ENCODE data around the gene DDN. TPM values are rescaled to one million over a fixed set of nuclear protein-coding genes. Genes with fewer than 3 reads are reported as not detected.

Gene DDN
- total and polyA plus RNA-seq, 2 donors, result 0.09 to 0.18 TPM

DNA sequence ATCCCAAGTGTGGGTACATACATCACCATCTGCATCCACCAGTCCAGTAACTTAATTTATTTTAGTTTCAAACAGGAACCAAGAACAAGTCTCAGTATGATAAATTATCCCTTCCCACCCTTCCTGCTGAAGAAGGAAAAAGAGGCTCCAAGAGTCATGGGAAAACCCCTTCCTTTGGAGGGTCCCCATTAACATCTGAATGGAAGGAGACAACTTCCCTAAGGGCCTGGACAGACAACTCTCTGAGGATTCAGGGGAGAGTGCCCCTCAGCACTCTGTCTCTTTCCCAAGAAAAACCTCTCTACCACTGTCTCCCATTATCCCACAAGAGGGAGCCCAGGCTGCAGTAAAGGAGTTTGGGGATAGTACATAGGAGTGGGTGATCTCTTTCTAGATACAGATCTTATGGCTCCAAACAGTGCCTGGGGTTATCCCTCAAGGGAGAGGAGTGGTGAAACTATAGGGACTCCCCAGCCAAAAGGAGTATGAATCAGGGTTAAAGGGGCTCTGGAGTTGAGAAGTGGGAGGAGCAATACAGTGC, 33.8 kb downstream of the DDN start:
- Histone ChIP-seq H3K27me3 (ENCODE audit: control insufficient read depth in 2 of 2, insufficient read depth in 1 of 2, low read length in 1 of 2) (peaks cover 24 to 54% of the 10 kb centered on the region in 2 donors), H3K4me1 (ENCODE audit: control insufficient read depth in 2 of 2, insufficient read depth in 2 of 2, low read length in 2 of 2) (peaks cover 12 to 15% of the 10 kb centered on the region in 2 donors), H3K4me3 (ENCODE audit: low read length in 2 of 2) (no peak overlapping the region), H3K27ac (ENCODE audit: low read depth in 1 of 2, low read length in 1 of 2) (no peak overlapping the region), H3K36me3 (ENCODE audit: control insufficient read depth in 2 of 2, insufficient read depth in 2 of 2, low read length in 1 of 2) (no peaks in the 10 kb centered on the region), H3K9me3 (ENCODE audit: control insufficient read depth in 2 of 2, insufficient read depth in 1 of 2, low read length in 1 of 2) (peaks cover 0 to 10% of the 10 kb centered on the region in 2 donors)
- no peak for DNase-seq (ENCODE audit: low read depth in 6 of 9, low spot score in 9 of 9)

- DNase-seq (ENCODE audit: low read depth in 6 of 9, low spot score in 9 of 9), result no peak
- H3K36me3 ChIP-seq (ENCODE audit: control insufficient read depth in 2 of 2, insufficient read depth in 2 of 2, low read length in 1 of 2), result no peaks in the 10 kb centered on the region
- H3K9me3 ChIP-seq (ENCODE audit: control insufficient read depth in 2 of 2, insufficient read depth in 1 of 2, low read length in 1 of 2), result no peaks in the 10 kb centered on the region
- H3K27me3 ChIP-seq (ENCODE audit: control insufficient read depth in 2 of 2, insufficient read depth in 1 of 2, low read length in 1 of 2), result peaks cover 10 to 27% of the 10 kb centered on the region in 2 donors
- H3K4me3 ChIP-seq (ENCODE audit: low read length in 2 of 2), result no peak overlapping the region
- H3K4me1 ChIP-seq (ENCODE audit: control insufficient read depth in 2 of 2, insufficient read depth in 2 of 2, low read length in 2 of 2), result peaks cover 4 to 10% of the 10 kb centered on the region in 2 donors
- H3K27ac ChIP-seq (ENCODE audit: low read depth in 1 of 2, low read length in 1 of 2), result no peak overlapping the region
Observed at GRCh38 chr12:48961801-48962200, 37.4 kb downstream of the DDN start.

- no peak overlapping the region for H3K4me3 ChIP-seq (ENCODE audit: low read length in 2 of 2)
- peaks cover 8 to 22% of the 10 kb centered on the region in 2 donors for H3K27me3 ChIP-seq (ENCODE audit: control insufficient read depth in 2 of 2, insufficient read depth in 1 of 2, low read length in 1 of 2)
- H3K4me1 ChIP-seq (ENCODE audit: control insufficient read depth in 2 of 2, insufficient read depth in 2 of 2, low read length in 2 of 2), result peaks cover 6 to 13% of the 10 kb centered on the region in 2 donors
- no peak for DNase-seq (ENCODE audit: low read depth in 6 of 9, low spot score in 9 of 9)
- 83% methylated on average over 4 of the region's 4 CpGs for WGBS
- H3K27ac ChIP-seq (ENCODE audit: low read depth in 1 of 2, low read length in 1 of 2), result no peak overlapping the region
- H3K36me3 ChIP-seq (ENCODE audit: control insufficient read depth in 2 of 2, insufficient read depth in 2 of 2, low read length in 1 of 2), result no peaks in the 10 kb centered on the region
- no peaks in the 10 kb centered on the region for H3K9me3 ChIP-seq (ENCODE audit: control insufficient read depth in 2 of 2, insufficient read depth in 1 of 2, low read length in 1 of 2)
Observed at GRCh38 chr12:48961331-48961730, 37.8 kb downstream of the DDN start.

- no peaks in the 10 kb centered on the region for H3K36me3 ChIP-seq (ENCODE audit: control insufficient read depth in 2 of 2, insufficient read depth in 2 of 2, low read length in 1 of 2)
- no peak for DNase-seq (ENCODE audit: low read depth in 6 of 9, low spot score in 9 of 9)
- whole genome bisulfite sequencing, result 92% methylated on average over 3 of the region's 3 CpGs
- H3K27me3 ChIP-seq (ENCODE audit: control insufficient read depth in 2 of 2, insufficient read depth in 1 of 2, low read length in 1 of 2), result peaks cover 3 to 17% of the 10 kb centered on the region in 2 donors
- peaks cover 11 to 18% of the 10 kb centered on the region in 2 donors for H3K4me1 ChIP-seq (ENCODE audit: control insufficient read depth in 2 of 2, insufficient read depth in 2 of 2, low read length in 2 of 2)
- H3K9me3 ChIP-seq (ENCODE audit: control insufficient read depth in 2 of 2, insufficient read depth in 1 of 2, low read length in 1 of 2), result no peaks in the 10 kb centered on the region
- no peak overlapping the region for H3K4me3 ChIP-seq (ENCODE audit: low read length in 2 of 2)
- H3K27ac ChIP-seq (ENCODE audit: low read depth in 1 of 2, low read length in 1 of 2), result no peak overlapping the region
Observed at GRCh38 chr12:48960834-48961233, 38.3 kb downstream of the DDN start.

DNA sequence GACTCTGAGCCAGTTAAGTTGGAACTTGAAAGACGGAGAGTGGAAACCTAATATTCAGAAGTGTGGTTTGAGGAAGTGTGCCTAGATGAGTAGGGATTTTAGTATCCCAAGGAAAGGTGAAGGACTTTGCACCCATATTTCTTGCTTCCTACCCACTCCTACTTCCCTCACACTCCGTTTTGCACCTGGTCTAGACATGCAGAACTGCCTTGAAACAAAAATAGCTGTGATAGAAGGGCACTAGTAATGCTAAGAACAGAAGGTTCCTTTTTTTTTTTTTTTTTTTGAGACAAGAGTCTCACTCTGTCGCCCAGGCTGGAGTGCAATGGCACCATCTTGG, 41.2 kb downstream of the DDN start:
- H3K27me3 ChIP-seq (ENCODE audit: control insufficient read depth in 2 of 2, insufficient read depth in 1 of 2, low read length in 1 of 2), result peaks cover 0 to 10% of the 10 kb centered on the region in 2 donors
- DNase-seq (ENCODE audit: low read depth in 6 of 9, low spot score in 9 of 9), result no peak
- no peak overlapping the region for H3K27ac ChIP-seq (ENCODE audit: low read depth in 1 of 2, low read length in 1 of 2)
- H3K4me1 ChIP-seq (ENCODE audit: control insufficient read depth in 2 of 2, insufficient read depth in 2 of 2, low read length in 2 of 2), result peaks cover 17 to 25% of the 10 kb centered on the region in 2 donors
- H3K4me3 ChIP-seq (ENCODE audit: low read length in 2 of 2), result peak overlapping the region in 1 of 2 donors; percentile 65
- no peaks in the 10 kb centered on the region for H3K9me3 ChIP-seq (ENCODE audit: control insufficient read depth in 2 of 2, insufficient read depth in 1 of 2, low read length in 1 of 2)
- 23% methylated on average over 3 of the region's 3 CpGs for WGBS
- peaks cover 0 to 8% of the 10 kb centered on the region in 2 donors for H3K36me3 ChIP-seq (ENCODE audit: control insufficient read depth in 2 of 2, insufficient read depth in 2 of 2, low read length in 1 of 2)

- Histone ChIP-seq H3K36me3 (ENCODE audit: control insufficient read depth in 2 of 2, insufficient read depth in 2 of 2, low read length in 1 of 2) (peaks cover 4 to 15% of the 10 kb centered on the region in 2 donors), H3K27ac (ENCODE audit: low read depth in 1 of 2, low read length in 1 of 2) (peak within 1 kb of the TSS; percentile 78), H3K27me3 (ENCODE audit: control insufficient read depth in 2 of 2, insufficient read depth in 1 of 2, low read length in 1 of 2) (peaks cover 0 to 10% of the 10 kb centered on the region in 2 donors), H3K4me3 (ENCODE audit: low read length in 2 of 2) (peak within 1 kb of the TSS; percentile 65 to 95), H3K4me1 (ENCODE audit: control insufficient read depth in 2 of 2, insufficient read depth in 2 of 2, low read length in 2 of 2) (peaks cover 17 to 25% of the 10 kb centered on the region in 2 donors), H3K9me3 (ENCODE audit: control insufficient read depth in 2 of 2, insufficient read depth in 1 of 2, low read length in 1 of 2) (no peaks in the 10 kb centered on the region)
- DNase-seq (ENCODE audit: low read depth in 6 of 9, low spot score in 9 of 9), result peak; percentile 80 to 96 (median 93)
- WGBS, result under 1% methylated on average over 58 of the region's 58 CpGs
Observed at GRCh38 chr12:48957141-48958048, 41.8 kb downstream of the DDN start, which contains the start of gene ARF3. Gene ARF3 (minus strand): TSS chr12:48957487. CDS start chr12:48941095, 16,392 bp downstream.

DNA sequence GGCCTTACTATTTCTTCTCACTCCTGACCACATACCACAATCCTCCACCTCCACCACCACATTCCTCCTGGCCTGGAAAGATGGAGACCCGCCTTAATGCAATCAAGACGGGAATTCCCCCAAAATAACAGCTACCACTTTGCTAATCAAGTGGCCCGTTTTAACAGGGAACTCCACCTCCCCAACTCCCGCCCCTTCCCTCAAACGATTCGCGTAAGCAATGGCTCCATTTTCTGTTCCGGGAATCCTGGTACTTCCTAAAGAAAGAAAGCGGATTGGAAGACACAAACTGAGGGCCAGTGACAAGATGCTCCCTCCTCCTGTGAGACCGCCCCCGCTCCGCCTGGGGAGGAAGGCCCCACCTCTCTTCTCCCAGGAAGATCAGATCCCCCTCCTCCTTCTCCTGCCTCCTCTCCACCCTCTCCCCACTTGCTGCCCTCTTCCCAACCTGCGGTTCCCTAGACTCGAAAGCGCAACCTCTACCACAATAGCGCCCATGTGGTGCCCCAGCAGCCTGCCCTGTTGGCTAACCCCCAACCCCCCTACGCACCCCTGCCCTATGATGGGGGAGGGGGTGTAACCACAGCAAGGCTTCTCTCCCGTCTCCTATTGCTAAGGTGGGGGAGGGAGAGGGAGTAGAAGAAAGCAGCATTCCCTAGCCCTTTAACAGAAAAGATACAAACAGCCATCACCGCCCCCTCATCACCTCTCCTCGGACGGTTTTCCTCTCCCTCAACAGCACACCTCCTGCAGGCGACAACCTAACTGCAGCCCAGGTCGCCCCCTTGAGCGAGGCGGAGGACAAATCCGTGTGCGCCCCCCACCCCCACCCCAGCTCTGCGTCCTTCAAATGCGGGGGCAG, 42.7 kb downstream of the DDN start:
- Histone ChIP-seq H3K27me3 (ENCODE audit: control insufficient read depth in 2 of 2, insufficient read depth in 1 of 2, low read length in 1 of 2) (peaks cover 0 to 10% of the 10 kb centered on the region in 2 donors), H3K9me3 (ENCODE audit: control insufficient read depth in 2 of 2, insufficient read depth in 1 of 2, low read length in 1 of 2) (no peaks in the 10 kb centered on the region), H3K4me3 (ENCODE audit: low read length in 2 of 2) (peak overlapping the region; percentile 65 to 95), H3K4me1 (ENCODE audit: control insufficient read depth in 2 of 2, insufficient read depth in 2 of 2, low read length in 2 of 2) (peaks cover 17 to 25% of the 10 kb centered on the region in 2 donors), H3K27ac (ENCODE audit: low read depth in 1 of 2, low read length in 1 of 2) (peak overlapping the region; percentile 78), H3K36me3 (ENCODE audit: control insufficient read depth in 2 of 2, insufficient read depth in 2 of 2, low read length in 1 of 2) (peaks cover 4 to 20% of the 10 kb centered on the region in 2 donors)
- WGBS, result 2% methylated on average over 29 of the region's 29 CpGs
- DNase-seq (ENCODE audit: low read depth in 6 of 9, low spot score in 9 of 9), result peak in 2 of 9 donors; percentile 40 to 68

DNA sequence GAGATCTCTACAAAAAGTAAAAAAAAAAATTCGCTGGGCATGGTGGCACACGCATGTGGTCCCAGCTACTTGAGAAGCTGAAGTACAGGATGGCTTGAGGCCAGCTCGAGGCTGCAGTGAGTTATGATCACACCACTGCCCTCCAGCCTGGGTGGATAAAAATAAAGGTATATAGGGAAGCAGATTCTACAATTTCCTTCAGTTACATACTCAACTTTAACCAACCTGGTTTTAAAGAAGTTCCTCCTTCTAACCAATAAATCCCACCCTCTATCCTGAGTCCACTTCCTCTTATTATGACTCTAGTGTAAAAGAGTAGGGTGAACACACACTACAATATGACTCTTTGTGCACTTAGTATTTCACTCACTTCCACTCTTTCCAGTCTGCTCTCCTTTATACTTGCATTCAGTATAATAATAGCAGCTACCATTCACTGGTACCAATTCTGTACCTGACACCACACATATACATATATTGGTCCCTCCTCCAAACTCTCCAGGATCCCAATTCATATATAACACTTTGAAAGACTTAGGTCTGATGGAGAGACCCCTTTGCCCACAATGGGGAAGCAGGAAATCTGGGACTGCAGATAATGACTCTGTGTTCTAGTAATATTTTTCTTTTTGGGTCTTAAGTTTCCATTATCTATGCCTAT, 44.2 kb downstream of the DDN start:
- WGBS, result 40% methylated on average over 3 of the region's 3 CpGs
- DNase-seq (ENCODE audit: low read depth in 6 of 9, low spot score in 9 of 9), result no peak
- Histone ChIP-seq H3K4me3 (ENCODE audit: low read length in 2 of 2) (no peak overlapping the region), H3K36me3 (ENCODE audit: control insufficient read depth in 2 of 2, insufficient read depth in 2 of 2, low read length in 1 of 2) (peaks cover 6 to 20% of the 10 kb centered on the region in 2 donors), H3K9me3 (ENCODE audit: control insufficient read depth in 2 of 2, insufficient read depth in 1 of 2, low read length in 1 of 2) (no peaks in the 10 kb centered on the region), H3K27ac (ENCODE audit: low read depth in 1 of 2, low read length in 1 of 2) (no peak overlapping the region), H3K4me1 (ENCODE audit: control insufficient read depth in 2 of 2, insufficient read depth in 2 of 2, low read length in 2 of 2) (peaks cover 17 to 25% of the 10 kb centered on the region in 2 donors), H3K27me3 (ENCODE audit: control insufficient read depth in 2 of 2, insufficient read depth in 1 of 2, low read length in 1 of 2) (peaks cover 0 to 4% of the 10 kb centered on the region in 2 donors)
